Measurements from ENCODE around the gene HKDC1.
"Not testable (repeated sequence)": the region's sequence is repeated elsewhere in the genome, so short reads cannot be mapped to it uniquely, and the experiment has no call there.

The HKDC1 gene

DNA sequence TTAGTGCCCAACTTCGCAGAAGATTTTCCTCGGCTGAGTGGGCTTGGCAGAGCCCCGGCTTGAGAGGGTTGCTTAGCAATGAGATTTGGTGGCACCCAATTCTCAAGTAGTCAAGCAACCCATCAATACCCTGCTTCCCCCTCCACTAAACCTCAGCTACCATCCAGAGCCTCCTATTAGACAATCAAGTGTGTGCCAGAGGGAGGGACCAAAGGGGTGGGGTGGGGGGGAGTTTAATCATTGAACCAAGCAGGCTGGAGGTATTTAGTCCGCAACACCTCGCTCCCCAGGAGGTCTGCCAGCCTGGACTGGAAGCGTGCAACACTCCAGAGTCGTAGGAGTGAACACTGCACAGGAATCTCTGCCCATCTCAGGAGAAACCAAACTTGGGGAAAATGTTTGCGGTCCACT, at the start of gene HKDC1:
TSS of gene HKDC1 (plus strand) at position 292 of the 411 bp plus-strand sequence. CDS start at position 396, 104 bp downstream.
- DNase-seq = no peak

GRCh38 chr10:69172241-69172982, 47.7 kb upstream of the HKDC1 start:
- DNase-seq = no peak

GRCh38 chr10:69175326-69175725, 44.8 kb upstream of the HKDC1 start:
- not testable (repeated sequence) for DNase-seq

GRCh38 chr10:69176823-69177222, 43.3 kb upstream of the HKDC1 start:
- DNase-seq = no peak

GRCh38 chr10:69179089-69179742, 40.9 kb upstream of the HKDC1 start:
- no peak for DNase-seq

GRCh38 chr10:69179743-69180524, 40.2 kb upstream of the HKDC1 start, which contains the start of gene SUPV3L1:
Gene SUPV3L1 (plus strand): TSS chr10:69180234. CDS start chr10:69180292, 58 bp downstream.
- peak; percentile 63 for DNase-seq

GRCh38 chr10:69180525-69181204, 39.5 kb upstream of the HKDC1 start:
- DNase-seq = no peak

- no peak for DNase-seq
These were observed 38.7 kb upstream of the HKDC1 start for GRCh38 chr10:69181433-69181832.

- no peak for DNase-seq
These were observed 38.1 kb upstream of the HKDC1 start for GRCh38 chr10:69182005-69182404.

- DNase-seq = no peak
These were observed 33.6 kb upstream of the HKDC1 start for GRCh38 chr10:69186524-69186923.

GRCh38 chr10:69201045-69201444, 19.1 kb upstream of the HKDC1 start:
- no peak for DNase-seq

DNA sequence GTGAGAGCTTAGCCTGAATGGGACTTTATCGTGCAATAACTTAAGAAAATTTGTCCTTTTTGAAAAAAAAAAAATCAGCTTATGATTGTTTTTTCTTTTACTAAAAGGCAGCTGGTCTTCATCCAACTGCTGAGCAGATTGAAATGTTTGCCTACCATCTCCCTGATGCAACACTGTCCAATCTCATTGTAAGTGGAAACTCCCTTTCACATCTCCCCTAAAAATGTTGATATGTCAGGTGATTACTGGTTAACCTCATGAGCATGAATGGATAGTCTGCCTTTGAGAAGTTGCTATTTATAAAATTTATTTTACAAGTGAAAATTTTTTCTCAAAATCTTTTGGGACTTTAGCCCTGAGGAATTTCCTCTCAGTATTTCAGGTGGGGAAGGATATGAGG, 17.8 kb upstream of the HKDC1 start:
- no peak for DNase-seq

- DNase-seq = no peak
These were observed 11.4 kb upstream of the HKDC1 start for GRCh38 chr10:69208761-69209160.

- DNase-seq = no peak
These were observed 10.2 kb upstream of the HKDC1 start for GRCh38 chr10:69209787-69210484.

GRCh38 chr10:69211104-69211503, 9.0 kb upstream of the HKDC1 start:
- DNase-seq = no peak

- no peak for DNase-seq
These were observed 8.6 kb upstream of the HKDC1 start for GRCh38 chr10:69211524-69211923.

DNA sequence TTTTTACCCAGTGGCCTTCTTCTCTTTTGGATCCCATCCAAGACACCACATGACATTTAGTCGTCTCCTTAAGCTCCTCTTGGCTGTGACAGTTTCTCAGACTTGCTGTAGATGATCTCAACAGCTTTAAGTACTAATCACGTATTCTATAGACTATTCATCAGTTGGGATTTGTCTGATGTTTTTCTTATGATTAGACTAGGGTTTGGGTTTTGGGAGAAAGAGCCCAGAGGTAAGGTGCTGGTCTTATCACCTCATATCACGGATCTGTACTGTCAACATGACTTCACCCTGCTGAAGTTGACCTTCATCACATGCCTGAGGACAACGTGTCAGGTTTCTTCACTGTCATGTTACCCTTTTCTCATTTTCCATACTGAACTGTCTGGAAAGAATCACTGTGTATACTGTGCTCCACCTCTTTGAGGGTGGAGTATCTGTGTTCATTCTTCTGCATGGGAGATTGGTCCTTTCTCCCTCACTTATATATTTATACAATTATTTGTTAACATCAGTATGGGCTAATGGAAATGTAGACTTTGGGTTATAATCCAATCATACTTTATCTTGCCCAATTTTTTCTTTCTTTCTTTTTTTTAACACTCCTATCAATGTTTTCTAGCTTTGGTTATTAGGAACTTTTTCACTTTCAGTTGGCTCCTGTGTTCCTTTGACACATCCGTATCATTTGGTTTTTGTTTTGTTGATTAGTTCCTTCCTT, 6.4 kb upstream of the HKDC1 start:
- no peak for DNase-seq

DNA sequence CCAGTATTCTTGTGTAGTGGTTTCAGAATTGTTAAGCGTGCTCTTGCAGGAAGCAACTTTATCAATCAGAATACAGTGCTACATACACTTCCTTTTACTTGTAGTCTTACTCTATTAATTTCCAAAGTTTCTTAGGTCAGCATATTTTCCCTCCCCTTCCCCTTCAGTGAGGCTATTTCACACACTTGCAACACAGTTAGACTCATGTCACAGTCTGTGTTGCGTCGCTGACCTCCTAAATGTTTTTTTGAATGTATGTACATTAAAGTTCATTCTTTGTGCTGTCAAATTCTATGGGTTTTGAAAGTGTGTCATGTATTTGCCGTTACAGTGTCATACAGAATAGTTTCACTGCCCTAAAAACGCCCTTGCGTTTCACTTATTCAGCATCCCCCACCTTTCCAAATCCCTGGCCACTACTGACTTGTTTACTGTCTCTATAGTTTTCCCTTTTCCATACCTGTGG, 5.4 kb upstream of the HKDC1 start:
- no peak for DNase-seq

DNA sequence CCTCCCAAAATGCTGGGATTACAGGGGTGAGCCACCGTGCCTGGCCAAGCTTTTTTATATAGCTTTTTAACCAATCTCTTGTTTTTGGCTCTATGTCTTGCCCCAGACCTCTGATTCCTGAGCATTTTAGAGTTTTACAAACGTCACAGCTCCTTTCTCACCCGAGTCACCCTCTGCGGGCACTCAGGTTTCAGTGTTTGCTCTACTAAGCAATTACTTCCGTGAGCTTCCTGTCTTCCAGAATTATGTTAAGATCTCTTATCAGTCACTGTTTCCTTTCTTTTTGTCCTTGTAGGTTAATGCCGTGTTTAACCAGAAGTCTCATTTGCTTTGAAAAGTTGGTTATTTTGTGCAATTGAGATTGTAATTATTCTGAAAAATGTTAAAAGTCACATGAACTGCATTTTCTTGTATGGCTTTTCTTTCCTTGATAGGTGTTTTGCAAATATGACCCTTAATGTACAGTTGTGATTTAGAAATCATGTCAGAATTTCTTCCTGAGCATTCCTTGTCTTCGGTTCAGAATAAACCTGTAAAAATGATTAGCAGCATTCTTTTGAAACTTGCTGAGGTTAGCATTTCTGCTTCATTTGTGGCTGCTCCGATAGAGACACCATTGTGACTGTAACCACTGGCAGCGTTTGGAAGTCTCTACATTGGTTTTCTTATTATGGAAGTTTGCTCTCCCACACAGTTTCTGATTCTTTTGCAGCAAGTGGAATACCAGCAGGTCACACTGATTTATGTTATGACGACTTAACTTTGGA, 4.5 kb upstream of the HKDC1 start:
- DNase-seq = no peak

DNA sequence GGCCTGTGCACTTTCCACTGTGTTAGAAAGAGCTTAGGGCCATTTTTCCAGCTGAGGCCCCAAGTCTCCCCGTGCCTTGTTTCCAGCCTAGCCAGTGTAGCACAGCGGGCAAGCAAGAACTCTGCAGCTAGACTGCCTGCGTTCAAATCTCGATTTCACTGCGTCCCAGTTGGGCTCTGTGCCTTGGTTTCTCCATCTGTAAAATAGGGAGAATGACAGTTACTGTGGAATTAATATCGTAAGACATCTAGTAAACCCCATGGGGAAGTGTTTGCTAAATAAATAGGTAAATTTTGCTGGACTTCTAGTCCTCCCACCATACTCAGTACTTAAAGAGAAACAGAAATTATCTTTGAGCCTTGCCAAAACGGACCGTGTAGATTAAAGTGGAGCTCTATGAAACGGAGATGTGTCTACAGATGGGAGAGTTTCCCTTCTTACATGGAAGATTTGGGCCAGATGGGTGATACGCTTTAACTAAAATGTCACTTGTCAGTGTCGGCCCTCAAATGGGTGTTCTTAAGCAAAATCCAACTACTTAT, 3.5 kb upstream of the HKDC1 start:
- no peak for DNase-seq

Data from NCI-H2029 treated with DMSO at 0.1 percent for 48 hours (cell line).